ENCODE results near the gene KCNK16.

Gene KCNK16

GRCh38 chr6:39342692-39343395 is 20.3 kb upstream of the KCNK16 start:
- no peak overlapping the region for H3K4me3 ChIP-seq (ENCODE audit: low read length)
- DNase-seq (ENCODE audit: low read depth) = no peak
- no peak for TF ChIP-seq CTCF (conservative IDR thresholded peaks at IDR 0.05; ENCODE audit: low read length)

DNA sequence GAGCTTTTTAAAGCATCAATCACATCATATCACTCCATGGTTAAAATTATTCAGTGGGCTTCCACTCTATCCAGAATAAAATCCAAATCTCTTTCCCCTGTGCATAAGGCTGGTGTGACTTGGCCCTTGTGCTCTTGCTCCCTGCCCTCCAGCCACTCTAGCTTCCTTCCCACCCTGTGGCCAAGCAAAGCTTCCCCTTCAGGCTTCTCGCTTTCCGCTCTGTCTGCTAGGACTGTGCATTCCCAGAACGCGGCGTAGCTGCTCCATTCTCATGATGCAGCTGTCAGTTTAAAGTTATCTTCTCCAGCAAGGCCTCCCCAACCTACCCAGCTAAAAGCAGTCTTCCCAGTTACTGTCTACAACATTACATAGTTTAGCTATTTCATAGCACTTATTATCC is 19.4 kb upstream of the KCNK16 start:
- TF ChIP-seq CTCF (conservative IDR thresholded peaks at IDR 0.05; ENCODE audit: low read length) = no peak
- DNase-seq (ENCODE audit: low read depth) = no peak
- no peak overlapping the region for H3K4me3 ChIP-seq (ENCODE audit: low read length)

DNA sequence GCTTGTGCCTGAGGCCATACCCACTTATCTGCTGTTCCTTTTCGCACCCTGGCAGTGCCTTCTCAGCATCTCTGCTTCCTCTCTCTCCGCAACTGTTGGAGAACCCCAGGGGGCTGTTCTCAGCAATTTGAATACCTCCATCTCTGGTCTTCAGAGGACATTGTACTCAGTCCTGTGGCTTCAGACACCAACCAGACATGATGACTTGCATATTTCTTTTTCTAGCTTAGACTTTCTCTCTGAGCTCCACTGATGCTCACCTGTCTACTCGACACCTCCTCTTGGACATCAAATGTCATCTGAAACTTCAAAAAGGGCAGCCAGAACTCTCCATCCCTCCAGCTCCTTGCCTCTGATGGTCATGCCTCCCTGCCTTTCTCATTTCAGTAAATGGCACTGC is 18.9 kb upstream of the KCNK16 start:
- no peak overlapping the region for H3K4me3 ChIP-seq (ENCODE audit: low read length)
- TF ChIP-seq CTCF (conservative IDR thresholded peaks at IDR 0.05; ENCODE audit: low read length) = no peak
- no peak for DNase-seq (ENCODE audit: low read depth)

GRCh38 chr6:39339868-39340550 is 17.5 kb upstream of the KCNK16 start:
- H3K4me3 ChIP-seq (ENCODE audit: low read length) = no peak overlapping the region
- no peak for TF ChIP-seq CTCF (conservative IDR thresholded peaks at IDR 0.05; ENCODE audit: low read length)
- no peak for DNase-seq (ENCODE audit: low read depth)

DNA sequence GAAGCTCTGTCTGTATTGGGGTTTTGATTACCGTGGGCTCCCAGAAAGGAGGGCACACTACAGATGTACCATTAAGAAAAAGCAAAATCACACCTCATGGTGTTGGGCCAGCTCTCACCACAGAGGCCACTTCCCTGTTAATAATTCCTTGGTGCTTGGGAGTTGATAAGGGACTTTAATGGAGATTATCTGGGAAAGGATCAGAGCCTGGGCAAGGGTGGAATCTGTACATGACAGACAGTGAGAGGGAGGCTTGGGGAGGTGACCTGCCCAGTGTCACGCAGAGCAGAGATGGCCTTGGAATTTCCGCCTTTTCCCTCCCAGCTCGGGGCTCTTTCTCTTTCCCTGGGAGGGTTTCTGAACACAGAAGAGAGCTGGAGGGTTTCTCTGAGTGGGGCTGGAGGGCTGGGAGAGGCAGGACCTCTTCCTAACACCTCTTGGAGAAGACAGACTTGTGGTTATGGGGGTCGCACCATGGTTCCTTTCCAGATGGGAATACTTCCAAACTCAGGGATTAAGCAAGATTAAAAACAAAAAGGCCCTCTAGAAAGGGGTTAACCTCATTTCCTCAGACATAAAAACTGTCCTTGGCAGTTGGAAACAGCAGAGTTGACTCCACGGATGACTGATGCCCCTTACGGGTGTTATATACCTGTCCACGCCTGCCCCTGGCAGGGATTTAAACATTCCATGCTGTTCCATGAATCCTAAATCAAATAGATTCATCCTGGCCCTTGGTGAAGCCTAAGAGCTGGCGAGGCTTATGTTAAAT is 16.8 kb upstream of the KCNK16 start:
- DNase-seq (ENCODE audit: low read depth) = no peak
- H3K4me3 ChIP-seq (ENCODE audit: low read length) = no peak overlapping the region
- TF ChIP-seq CTCF (conservative IDR thresholded peaks at IDR 0.05; ENCODE audit: low read length) = no peak

GRCh38 chr6:39338397-39338796 is 15.9 kb upstream of the KCNK16 start:
- H3K4me3 ChIP-seq (ENCODE audit: low read length) = no peak overlapping the region
- no peak for DNase-seq (ENCODE audit: low read depth)
- TF ChIP-seq CTCF (conservative IDR thresholded peaks at IDR 0.05; ENCODE audit: low read length) = no peak
